Measurements from ENCODE around the gene ACOT8. TPM values are rescaled to one million over a fixed set of nuclear protein-coding genes. Genes with fewer than 3 reads are reported as not detected.

Gene ACOT8
- total RNA-seq, 1 experiment from 2014 or later, result 38.1 TPM

GRCh38 chr20:45893831-45894230 is 36.6 kb upstream of the ACOT8 start (continued):
- TF ChIP-seq, protein P1, sequence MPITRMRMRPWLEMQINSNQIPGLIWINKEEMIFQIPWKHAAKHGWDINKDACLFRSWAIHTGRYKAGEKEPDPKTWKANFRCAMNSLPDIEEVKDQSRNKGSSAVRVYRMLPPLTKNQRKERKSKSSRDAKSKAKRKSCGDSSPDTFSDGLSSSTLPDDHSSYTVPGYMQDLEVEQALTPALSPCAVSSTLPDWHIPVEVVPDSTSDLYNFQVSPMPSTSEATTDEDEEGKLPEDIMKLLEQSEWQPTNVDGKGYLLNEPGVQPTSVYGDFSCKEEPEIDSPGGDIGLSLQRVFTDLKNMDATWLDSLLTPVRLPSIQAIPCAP (CRISPR knock-in tag; IDR thresholded peaks at IDR 0.05), result no peak

DNA sequence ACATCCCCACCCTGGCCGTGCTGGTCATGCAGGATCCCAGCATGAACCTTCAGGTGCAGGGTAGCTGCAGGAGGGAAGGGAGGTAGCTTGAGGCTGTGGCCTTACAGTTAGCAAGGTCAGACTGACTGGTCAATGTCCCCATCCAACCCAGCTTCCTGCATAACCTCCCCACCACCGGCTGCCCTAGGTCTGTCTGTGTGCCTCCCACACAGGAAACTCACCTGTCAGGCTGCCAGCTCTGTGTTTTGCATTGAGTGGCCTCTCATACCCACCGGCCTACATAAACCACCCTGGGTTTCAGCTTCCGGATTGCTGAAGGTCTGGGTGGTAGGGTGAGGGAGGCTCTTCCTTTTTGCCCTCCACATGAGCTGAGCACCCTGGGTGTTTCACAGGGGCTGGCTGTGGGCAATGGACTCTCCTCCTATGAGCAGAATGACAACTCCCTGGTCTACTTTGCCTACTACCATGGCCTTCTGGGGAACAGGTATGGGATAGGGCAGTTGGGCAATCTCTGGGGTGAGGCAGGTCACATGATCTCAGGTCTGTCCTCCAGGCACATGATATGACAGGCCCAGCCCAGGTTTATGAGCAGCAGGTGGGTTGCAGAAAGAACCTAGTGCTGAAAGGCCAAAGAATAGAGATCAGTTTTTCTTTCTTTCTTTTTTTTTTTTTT is 35.8 kb upstream of the ACOT8 start:
- ChIA-PET CTCF (interaction anchor here (2.5 kb wide), 1 partner anchor 69 kb away, joined by 10 read pairs; no protein-coding TSS in a partner anchor), POLR2A (interaction anchor here (0.6 to 1.2 kb wide), 3 partner anchors 12 to 497 kb away, joined by 3 to 5 read pairs (median 4); partner anchors contain the start of gene ZSWIM1)
- DNase-seq (ENCODE audit: low spot score), result no peak
- TF ChIP-seq, protein P2, sequence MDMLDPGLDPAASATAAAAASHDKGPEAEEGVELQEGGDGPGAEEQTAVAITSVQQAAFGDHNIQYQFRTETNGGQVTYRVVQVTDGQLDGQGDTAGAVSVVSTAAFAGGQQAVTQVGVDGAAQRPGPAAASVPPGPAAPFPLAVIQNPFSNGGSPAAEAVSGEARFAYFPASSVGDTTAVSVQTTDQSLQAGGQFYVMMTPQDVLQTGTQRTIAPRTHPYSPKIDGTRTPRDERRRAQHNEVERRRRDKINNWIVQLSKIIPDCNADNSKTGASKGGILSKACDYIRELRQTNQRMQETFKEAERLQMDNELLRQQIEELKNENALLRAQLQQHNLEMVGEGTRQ (CRISPR knock-in tag; IDR thresholded peaks at IDR 0.05), result peak; percentile 34; the same call in 1 of the 2 replicates
- TF ChIP-seq GTF2I (CRISPR knock-in tag; conservative IDR thresholded peaks at IDR 0.05), result no peak
- no peak overlapping the region for H3K27ac Mint-ChIP-seq
- peaks cover 15% of the 10 kb centered on the region for H3K36me3 Mint-ChIP-seq
- H3K4me1 Mint-ChIP-seq, result peaks cover 12% of the 10 kb centered on the region
- no peak for ATAC-seq
- peak overlapping the region; percentile 87 for H3K4me3 Mint-ChIP-seq
- H3K9me3 Mint-ChIP-seq, result no peaks in the 10 kb centered on the region
- H3K27me3 Mint-ChIP-seq (ENCODE audit: low read depth), result no peaks in the 10 kb centered on the region; the same call in 1 of the 2 replicates

GRCh38 chr20:45892049-45892825 is 35.0 kb upstream of the ACOT8 start:
- TF ChIP-seq FOXK1 (CRISPR knock-in tag; IDR thresholded peaks at IDR 0.05) (0 out of 2 replicates have a peak, but pooled peaks have one; percentile 24), SMAD4 (CRISPR knock-in tag; IDR thresholded peaks at IDR 0.05) (no peak), HMGXB4 (CRISPR knock-in tag; IDR thresholded peaks at IDR 0.05) (no peak)
- H3K4me3 Mint-ChIP-seq, result peak overlapping the region; percentile 87
- H3K27ac Mint-ChIP-seq, result no peak overlapping the region
- H3K9me3 Mint-ChIP-seq, result no peaks in the 10 kb centered on the region
- ATAC-seq, result no peak
- peaks cover 8% of the 10 kb centered on the region for H3K36me3 Mint-ChIP-seq
- peaks cover 12% of the 10 kb centered on the region for H3K4me1 Mint-ChIP-seq
- H3K27me3 Mint-ChIP-seq (ENCODE audit: low read depth), result no peaks in the 10 kb centered on the region; the same call in 1 of the 2 replicates
- no peak for DNase-seq (ENCODE audit: low spot score)
- ChIA-PET POLR2A (interaction anchor here (0.8 to 1.2 kb wide), 2 partner anchors 11 to 68 kb away, joined by 3 to 4 read pairs; partner anchors contain the start of gene ZSWIM1), CTCF (interaction anchor here (1.3 to 3.0 kb wide), 3 partner anchors 50 to 120 kb away, joined by 3 to 15 read pairs (median 10); no protein-coding TSS in a partner anchor)

GRCh38 chr20:45890985-45891983 is 34.1 kb upstream of the ACOT8 start, which contains the start of the genes CTSA and NEURL2:
TSS of gene CTSA (plus strand) at chr20:45891335. CDS start at chr20:45891569, 234 bp downstream.
TSS of gene NEURL2 (minus strand) at chr20:45891208. CDS start at chr20:45890991, 217 bp downstream.
- peak within 1 kb of the TSS; percentile 78; the same call in 1 of the 2 replicates for H3K27ac Mint-ChIP-seq
- ChIA-PET POLR2A (interaction anchor here (1.2 to 2.2 kb wide), 5 partner anchors 21 to 68 kb away, joined by 3 to 19 read pairs (median 8); partner anchors contain the start of genes PCIF1 and PLTP), CTCF (interaction anchor here (1.0 to 3.0 kb wide), 19 partner anchors 10 to 120 kb away, joined by 3 to 38 read pairs (median 12); partner anchors contain the start of genes PCIF1, PLTP, SNX21 and TNNC2)
- peak; percentile 33 for ATAC-seq
- peaks cover 4% of the 10 kb centered on the region for H3K36me3 Mint-ChIP-seq
- peak; percentile 91 for DNase-seq (ENCODE audit: low spot score)
- H3K4me3 Mint-ChIP-seq, result peak within 1 kb of the TSS; percentile 87
- no peaks in the 10 kb centered on the region for H3K9me3 Mint-ChIP-seq
- H3K27me3 Mint-ChIP-seq (ENCODE audit: low read depth), result no peaks in the 10 kb centered on the region; the same call in 1 of the 2 replicates
- H3K4me1 Mint-ChIP-seq, result peaks cover 12% of the 10 kb centered on the region
- TF ChIP-seq FOXK1 (CRISPR knock-in tag; IDR thresholded peaks at IDR 0.05), result peak; percentile 96
- TF ChIP-seq ELF4 (CRISPR knock-in tag; IDR thresholded peaks at IDR 0.05; ENCODE audit: low read depth), result 0 out of 2 replicates have a peak, but pooled peaks have one; percentile 5
- TF ChIP-seq TEAD4 (CRISPR knock-in tag; IDR thresholded peaks at IDR 0.05), result no peak
- no peak for TF ChIP-seq NR1H2 (CRISPR knock-in tag; IDR thresholded peaks at IDR 0.05)
- TF ChIP-seq, protein P3, sequence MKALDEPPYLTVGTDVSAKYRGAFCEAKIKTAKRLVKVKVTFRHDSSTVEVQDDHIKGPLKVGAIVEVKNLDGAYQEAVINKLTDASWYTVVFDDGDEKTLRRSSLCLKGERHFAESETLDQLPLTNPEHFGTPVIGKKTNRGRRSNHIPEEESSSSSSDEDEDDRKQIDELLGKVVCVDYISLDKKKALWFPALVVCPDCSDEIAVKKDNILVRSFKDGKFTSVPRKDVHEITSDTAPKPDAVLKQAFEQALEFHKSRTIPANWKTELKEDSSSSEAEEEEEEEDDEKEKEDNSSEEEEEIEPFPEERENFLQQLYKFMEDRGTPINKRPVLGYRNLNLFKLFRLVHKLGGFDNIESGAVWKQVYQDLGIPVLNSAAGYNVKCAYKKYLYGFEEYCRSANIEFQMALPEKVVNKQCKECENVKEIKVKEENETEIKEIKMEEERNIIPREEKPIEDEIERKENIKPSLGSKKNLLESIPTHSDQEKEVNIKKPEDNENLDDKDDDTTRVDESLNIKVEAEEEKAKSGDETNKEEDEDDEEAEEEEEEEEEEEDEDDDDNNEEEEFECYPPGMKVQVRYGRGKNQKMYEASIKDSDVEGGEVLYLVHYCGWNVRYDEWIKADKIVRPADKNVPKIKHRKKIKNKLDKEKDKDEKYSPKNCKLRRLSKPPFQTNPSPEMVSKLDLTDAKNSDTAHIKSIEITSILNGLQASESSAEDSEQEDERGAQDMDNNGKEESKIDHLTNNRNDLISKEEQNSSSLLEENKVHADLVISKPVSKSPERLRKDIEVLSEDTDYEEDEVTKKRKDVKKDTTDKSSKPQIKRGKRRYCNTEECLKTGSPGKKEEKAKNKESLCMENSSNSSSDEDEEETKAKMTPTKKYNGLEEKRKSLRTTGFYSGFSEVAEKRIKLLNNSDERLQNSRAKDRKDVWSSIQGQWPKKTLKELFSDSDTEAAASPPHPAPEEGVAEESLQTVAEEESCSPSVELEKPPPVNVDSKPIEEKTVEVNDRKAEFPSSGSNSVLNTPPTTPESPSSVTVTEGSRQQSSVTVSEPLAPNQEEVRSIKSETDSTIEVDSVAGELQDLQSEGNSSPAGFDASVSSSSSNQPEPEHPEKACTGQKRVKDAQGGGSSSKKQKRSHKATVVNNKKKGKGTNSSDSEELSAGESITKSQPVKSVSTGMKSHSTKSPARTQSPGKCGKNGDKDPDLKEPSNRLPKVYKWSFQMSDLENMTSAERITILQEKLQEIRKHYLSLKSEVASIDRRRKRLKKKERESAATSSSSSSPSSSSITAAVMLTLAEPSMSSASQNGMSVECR (CRISPR knock-in tag; IDR thresholded peaks at IDR 0.05; ENCODE audit: borderline replicate concordance), result peak; percentile 98
- TF ChIP-seq ZNF532 (CRISPR knock-in tag; IDR thresholded peaks at IDR 0.05; ENCODE audit: borderline replicate concordance), result no peak
